ENCODE data around the gene CDC14B.

Gene CDC14B

GRCh38 chr9:96493757-96494156 lies 125.9 kb downstream of the CDC14B start:
- Histone ChIP-seq H3K9me2 (replicated peaks; ENCODE audit: low read depth, low read length) (no peaks in the 10 kb centered on the region), H3K36me3 (ENCODE audit: insufficient read depth, low read length) (no peaks in the 10 kb centered on the region), H3F3A (ENCODE audit: low read depth) (no peaks in the 10 kb centered on the region), H3K4me1 (ENCODE audit: insufficient read depth, low read length, poor library complexity, severe bottlenecking) (no peaks in the 10 kb centered on the region), H3K27me3 (ENCODE audit: insufficient read depth, low read length, poor library complexity, severe bottlenecking) (no peaks in the 10 kb centered on the region), H3K9me3 (ENCODE audit: insufficient read depth, low read depth, low read length) (no peaks in the 10 kb centered on the region), H3K9ac (ENCODE audit: low read depth, low read length, poor library complexity, severe bottlenecking) (no peak overlapping the region), H2AFZ (ENCODE audit: low read length) (no peak overlapping the region), H3K4me2 (ENCODE audit: low read depth, low read length, poor library complexity, severe bottlenecking) (no peak overlapping the region), H3K4me3 (ENCODE audit: low read length, poor library complexity, severe bottlenecking) (no peak overlapping the region), H4K20me1 (ENCODE audit: insufficient read depth, low read length, poor library complexity, severe bottlenecking) (no peaks in the 10 kb centered on the region), H3K79me2 (ENCODE audit: insufficient read depth, low read length) (no peaks in the 10 kb centered on the region)
- TF ChIP-seq EZH2phosphoT487 (IDR thresholded peaks at IDR 0.05; ENCODE audit: borderline replicate concordance) (no peak), CTCF (conservative IDR thresholded peaks at IDR 0.05; ENCODE audit: low read length) (no peak)

- H3K27me3 ChIP-seq (ENCODE audit: insufficient read depth, low read length, poor library complexity, severe bottlenecking) = no peaks in the 10 kb centered on the region
- no peak overlapping the region for H3K9ac ChIP-seq (ENCODE audit: low read depth, low read length, poor library complexity, severe bottlenecking)
- TF ChIP-seq EZH2phosphoT487 (IDR thresholded peaks at IDR 0.05; ENCODE audit: borderline replicate concordance) (no peak), CTCF (conservative IDR thresholded peaks at IDR 0.05; ENCODE audit: low read length) (no peak)
- H4K20me1 ChIP-seq (ENCODE audit: insufficient read depth, low read length, poor library complexity, severe bottlenecking) = no peaks in the 10 kb centered on the region
- H3K9me2 ChIP-seq (replicated peaks; ENCODE audit: low read depth, low read length) = no peaks in the 10 kb centered on the region
- no peak overlapping the region for H3K4me2 ChIP-seq (ENCODE audit: low read depth, low read length, poor library complexity, severe bottlenecking)
- no peak overlapping the region for H2AFZ ChIP-seq (ENCODE audit: low read length)
- H3F3A ChIP-seq (ENCODE audit: low read depth) = no peaks in the 10 kb centered on the region
- no peaks in the 10 kb centered on the region for H3K79me2 ChIP-seq (ENCODE audit: insufficient read depth, low read length)
- no peak overlapping the region for H3K4me3 ChIP-seq (ENCODE audit: low read length, poor library complexity, severe bottlenecking)
- H3K4me1 ChIP-seq (ENCODE audit: insufficient read depth, low read length, poor library complexity, severe bottlenecking) = no peaks in the 10 kb centered on the region
- no peaks in the 10 kb centered on the region for H3K36me3 ChIP-seq (ENCODE audit: insufficient read depth, low read length)
- H3K9me3 ChIP-seq (ENCODE audit: insufficient read depth, low read depth, low read length) = no peaks in the 10 kb centered on the region
Measured at GRCh38 chr9:96492993-96493531, 126.6 kb downstream of the CDC14B start.

- H3K27me3 ChIP-seq (ENCODE audit: insufficient read depth, low read length, poor library complexity, severe bottlenecking) = no peaks in the 10 kb centered on the region
- no peaks in the 10 kb centered on the region for H3K79me2 ChIP-seq (ENCODE audit: insufficient read depth, low read length)
- no peaks in the 10 kb centered on the region for H3K4me1 ChIP-seq (ENCODE audit: insufficient read depth, low read length, poor library complexity, severe bottlenecking)
- no peaks in the 10 kb centered on the region for H4K20me1 ChIP-seq (ENCODE audit: insufficient read depth, low read length, poor library complexity, severe bottlenecking)
- no peak overlapping the region for H3K4me2 ChIP-seq (ENCODE audit: low read depth, low read length, poor library complexity, severe bottlenecking)
- no peak overlapping the region for H3K4me3 ChIP-seq (ENCODE audit: low read length, poor library complexity, severe bottlenecking)
- H2AFZ ChIP-seq (ENCODE audit: low read length) = no peak overlapping the region
- TF ChIP-seq CTCF (conservative IDR thresholded peaks at IDR 0.05; ENCODE audit: low read length) (no peak), EZH2phosphoT487 (IDR thresholded peaks at IDR 0.05; ENCODE audit: borderline replicate concordance) (no peak)
- no peak overlapping the region for H3K9ac ChIP-seq (ENCODE audit: low read depth, low read length, poor library complexity, severe bottlenecking)
- H3K36me3 ChIP-seq (ENCODE audit: insufficient read depth, low read length) = no peaks in the 10 kb centered on the region
- H3K9me2 ChIP-seq (replicated peaks; ENCODE audit: low read depth, low read length) = no peaks in the 10 kb centered on the region
- no peaks in the 10 kb centered on the region for H3K9me3 ChIP-seq (ENCODE audit: insufficient read depth, low read depth, low read length)
- no peaks in the 10 kb centered on the region for H3F3A ChIP-seq (ENCODE audit: low read depth)
Measured at GRCh38 chr9:96491880-96492525, 127.6 kb downstream of the CDC14B start.

All from Loucy (cell line).